HCT116 (cell line): ENCODE measurements around the gene PRDM11. TPM values are rescaled to one million over a fixed set of nuclear protein-coding genes. Genes with fewer than 3 reads are reported as not detected.

Source experiments
- ATAC-seq: fragments of 200-7000 bp; cut with Tn5 transposase; 2 replicates; pipeline ENCODE4 v1.9.1; 2020; ENCODE audit warnings: mild to moderate bottlenecking, moderate library complexity
- BruUV-seq: library from RNA; stranded (reverse); fragments of 400-500 nt; replicated peaks from 2 replicates; lab custom pipeline; 2021; lab: Mats Ljungman, UMichigan
- CTCF ChIA-PET: fragments of 300-600 bp; sonication (Branson Sonifier 250); formaldehyde crosslinking; loops from one replicate; lab custom pipeline; 2021; ENCODE audit warnings: antibody characterized with exemption; lab: Charles Lee
- POLR2A ChIA-PET: fragments of 300-600, 350-600 bp; sonication (Branson Sonifier 250); formaldehyde crosslinking; loops from one replicate; lab custom pipeline; 2021; ENCODE audit warnings: antibody characterized with exemption; lab: Charles Lee
- RAD21 ChIA-PET, 2 experiments: fragments of 300-600 bp; sonication (Branson Sonifier 250); formaldehyde crosslinking; loops; one replicate each; lab custom pipeline; 2023; ENCODE audit warnings: low total read pairs in 2 of 2; ENCODE audit not compliant: uncharacterized antibody in 2 of 2, unreplicated experiment in 2 of 2, low non-redundant PET in 1 of 2; lab: Charles Lee
- DNase-seq: peaks from one replicate; pipeline ENCODE4 v3.0.0-alpha.2; 2010; ENCODE audit warnings: low read depth, low spot score
- H2AFZ ChIP-seq: fragments of 200-600 bp; shearing (Covaris generic), sonication (generic); 2 replicates; pipeline ENCODE4 v1.6.1; 2017; ENCODE audit warnings: low read depth, mixed run types, mixed read lengths, antibody characterized with exemption, low read length; ENCODE audit not compliant: poor library complexity, severe bottlenecking
- H3K27ac ChIP-seq: 2 replicates; pipeline ENCODE4 v1.5.1; 2012; ENCODE audit warnings: low read depth, low read length
- H3K27me3 ChIP-seq: fragments of 200-600 bp; sonication (generic); 2 replicates; pipeline ENCODE4 v1.6.1; 2016; ENCODE audit warnings: mixed run types, low read length, mixed read lengths; ENCODE audit not compliant: insufficient read depth
- H3K36me3 ChIP-seq, 2 experiments: fragments of 200-500 bp in 1 of 2; fragments of 200-600 bp in 1 of 2; sonication (Bioruptor generic) in 1 of 2; sonication (generic) in 1 of 2; 2 replicates each; pipeline versions ENCODE4 v1.5.1 to v1.6.1; 2014 to 2016; ENCODE audit warnings: low read length in 2 of 2, inconsistent platforms in 1 of 2, mixed read lengths in 1 of 2, mixed run types in 1 of 2; ENCODE audit not compliant: insufficient read depth in 2 of 2, control insufficient read depth in 1 of 2
- H3K4me1 ChIP-seq, 2 experiments: fragments of 200-600 bp in 1 of 2; sonication (generic) in 1 of 2; 2 replicates each; pipeline versions ENCODE4 v1.5.1 to v1.6.1; 2012 to 2017; ENCODE audit warnings: low read length in 2 of 2, inconsistent platforms in 1 of 2, mild to moderate bottlenecking in 1 of 2, mixed read lengths in 1 of 2, mixed run types in 1 of 2, moderate library complexity in 1 of 2; ENCODE audit not compliant: insufficient read depth in 2 of 2, control insufficient read depth in 1 of 2
- H3K4me2 ChIP-seq: fragments of 200-600 bp; sonication (generic); 2 replicates; pipeline ENCODE4 v1.6.1; 2017; ENCODE audit warnings: mixed run types, low read length, mixed read lengths
- H3K4me3 ChIP-seq, 2 experiments: fragments of 200-600 bp in 1 of 2; sonication (generic) in 1 of 2; replicated peaks in 1 of 2; 2 replicates each; pipeline ENCODE4 v1.5.1; 2011 to 2016; ENCODE audit warnings: low read length in 2 of 2, control low read depth in 1 of 2, low read depth in 1 of 2, mild to moderate bottlenecking in 1 of 2, mixed read lengths in 1 of 2, mixed run types in 1 of 2
- H3K79me2 ChIP-seq: fragments of 200-600 bp; sonication (generic); 2 replicates; pipeline ENCODE4 v1.6.1; 2017; ENCODE audit warnings: mild to moderate bottlenecking, mixed run types, low read length, moderate library complexity, mixed read lengths; ENCODE audit not compliant: insufficient read depth
- H3K9ac ChIP-seq: fragments of 200-600 bp; sonication (generic); 2 replicates; pipeline ENCODE4 v1.6.1; 2016; ENCODE audit warnings: low read length, mixed read lengths
- H3K9me2 ChIP-seq: fragments of 200-600 bp; sonication (generic), shearing (Covaris generic); 2 replicates; pipeline ENCODE4 v1.6.1; 2017; ENCODE audit warnings: mixed run types, mild to moderate bottlenecking, moderate library complexity; ENCODE audit not compliant: insufficient read depth
- H3K9me3 ChIP-seq, 2 experiments: fragments of 200-500 bp in 1 of 2; fragments of 200-600 bp in 1 of 2; sonication (Bioruptor generic) in 1 of 2; sonication (generic) in 1 of 2; 2 replicates each; pipeline ENCODE4 v1.6.1; 2014 to 2017; ENCODE audit warnings: low read length in 2 of 2, mixed read lengths in 2 of 2, inconsistent platforms in 1 of 2, low read depth in 1 of 2, mild to moderate bottlenecking in 1 of 2, mixed run types in 1 of 2, moderate library complexity in 1 of 2; ENCODE audit not compliant: control insufficient read depth in 1 of 2, insufficient read depth in 1 of 2
- H4K20me1 ChIP-seq: fragments of 200-600 bp; sonication (generic), shearing (Covaris generic); 2 replicates; pipeline ENCODE4 v1.6.1; 2017; ENCODE audit warnings: mixed run types, mild to moderate bottlenecking, moderate library complexity; ENCODE audit not compliant: insufficient read depth
- ATF3 ChIP-seq: IDR thresholded peaks from 2 replicates; pipeline ENCODE4 v1.6.1; 2012
- CTCF ChIP-seq, 3 experiments: fragments of 200-600 bp in 1 of 3; sonication (generic) in 1 of 3; IDR thresholded peaks in 2 of 3; conservative IDR thresholded peaks in 1 of 3; 2 replicates each; pipeline ENCODE4 v1.5.1; 2012 to 2017; ENCODE audit warnings: low read depth in 2 of 3, low read length in 2 of 3, antibody characterized with exemption in 1 of 3, borderline replicate concordance in 1 of 3, control low read depth in 1 of 3, mild to moderate bottlenecking in 1 of 3, mixed read lengths in 1 of 3, mixed run types in 1 of 3, moderate library complexity in 1 of 3; ENCODE audit not compliant: insufficient read depth in 1 of 3
- ELF1 ChIP-seq: IDR thresholded peaks from 2 replicates; pipeline ENCODE4 v1.6.1; 2012; ENCODE audit warnings: low read depth, borderline replicate concordance
- FOSL1 ChIP-seq: IDR thresholded peaks from 2 replicates; pipeline ENCODE4 v1.6.1; 2012; ENCODE audit warnings: low read depth
- REST ChIP-seq: IDR thresholded peaks from 2 replicates; pipeline ENCODE4 v1.6.1; 2012; ENCODE audit warnings: low read depth
- SRF ChIP-seq: IDR thresholded peaks from 2 replicates; pipeline ENCODE4 v1.6.1; 2012; ENCODE audit warnings: low read depth
- YY1 ChIP-seq: IDR thresholded peaks from 2 replicates; pipeline ENCODE4 v1.6.1; 2011; ENCODE audit warnings: low read length, low read depth, moderate library complexity, mild to moderate bottlenecking; ENCODE audit not compliant: insufficient replicate concordance; ENCODE audit errors: extremely low read depth
- intact Hi-C: fragments of 100-400 bp; cut with micrococcal nuclease; formaldehyde crosslinking; loops from 2 replicates; pipeline ENCODE4 v1.10.0; 2022
- total RNA-seq: library from RNA; stranded (reverse); gene quantifications from one replicate; pipeline ENCODE4 v1.2.1, GENCODE V29; 2021; ENCODE audit not compliant: unreplicated experiment
- TF ChIP-seq, protein P1 (sequence below): IDR thresholded peaks from 2 replicates; pipeline ENCODE4 v1.6.1; 2012

PRDM11 gene
- total RNA-seq, 1 experiment from 2014 or later: 9.3 TPM

- H3K9me3 ChIP-seq: no peaks in the 10 kb centered on the region
- ATAC-seq (no peak), DNase-seq (no peak)
- CTCF ChIA-PET: no interaction called here
- H3K4me1 ChIP-seq: no peaks in the 10 kb centered on the region
- H3K4me2 ChIP-seq: no peak overlapping the region
- no TSS peak for BruUV-seq
- H3K9ac ChIP-seq: no peak overlapping the region
- no peaks in the 10 kb centered on the region for H4K20me1 ChIP-seq
- H2AFZ ChIP-seq: no peak overlapping the region
- TF ChIP-seq SRF (no peak), REST (no peak), ATF3 (no peak), YY1 (no peak), FOSL1 (no peak), CTCF (IDR thresholded peaks at IDR 0.05 in 2 of 3, conservative IDR thresholded peaks at IDR 0.05 in 1 of 3; ENCODE audit: borderline replicate concordance in 1 of 3, insufficient read depth in 1 of 3, low read depth in 2 of 3, low read length in 2 of 3) (no peak), ELF1 (no peak)
- TF ChIP-seq, protein P1, sequence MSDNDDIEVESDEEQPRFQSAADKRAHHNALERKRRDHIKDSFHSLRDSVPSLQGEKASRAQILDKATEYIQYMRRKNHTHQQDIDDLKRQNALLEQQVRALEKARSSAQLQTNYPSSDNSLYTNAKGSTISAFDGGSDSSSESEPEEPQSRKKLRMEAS: no peak
- no peaks in the 10 kb centered on the region for H3K9me2 ChIP-seq
- no peaks in the 10 kb centered on the region for H3K27me3 ChIP-seq
- no peak overlapping the region for H3K4me3 ChIP-seq
- POLR2A ChIA-PET: no interaction called here
- H3K79me2 ChIP-seq: no peaks in the 10 kb centered on the region
- H3K36me3 ChIP-seq: no peaks in the 10 kb centered on the region
- intact Hi-C loops: no loop called here
- RAD21 ChIA-PET: no interaction called here
- H3K27ac ChIP-seq: no peak overlapping the region
These were observed 63.7 kb downstream of the PRDM11 start for GRCh38 chr11:45209891-45210699.
